ENCODE data around the gene LIPC. TPM values are rescaled to one million over a fixed set of nuclear protein-coding genes. Genes with fewer than 3 reads are reported as not detected.

The LIPC gene
- total and polyA plus RNA-seq, 9 of the 15 experiments (the other 6 are each of a cell fraction or from before 2014, with no cell fraction given) = 0.07 to 0.41 (median 0.11) TPM; not detected in 2

DNA sequence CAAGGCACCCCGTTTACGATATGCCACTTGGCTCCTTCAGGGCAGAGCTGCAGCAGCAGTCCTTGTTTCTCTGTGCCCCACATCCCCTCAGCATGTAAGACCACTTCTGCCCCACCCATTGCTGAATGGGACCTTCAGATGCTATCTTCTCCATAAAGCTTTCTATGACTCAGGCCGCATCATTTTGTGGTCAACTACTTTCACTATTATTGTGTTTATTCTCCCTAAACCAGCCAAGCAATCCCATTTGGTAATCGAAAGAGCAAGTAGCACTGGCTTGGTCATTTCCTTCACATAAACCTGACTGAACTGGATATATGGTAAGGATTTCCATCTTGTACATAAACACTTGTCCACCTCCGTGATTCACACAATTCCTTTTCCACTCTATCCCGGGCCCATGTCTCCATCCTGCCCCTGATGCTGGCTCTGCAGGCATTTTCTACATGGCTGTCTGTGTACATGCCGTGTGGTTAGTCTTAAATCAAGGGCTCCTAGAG, 25.7 kb downstream of the LIPC start (continued):
- TF ChIP-seq SAFB (IDR thresholded peaks at IDR 0.05; ENCODE audit: borderline replicate concordance, low read depth, low read length) (no peak), BRCA1 (IDR thresholded peaks at IDR 0.05) (no peak), BRCA1 (CRISPR knock-in tag; IDR thresholded peaks at IDR 0.05) (no peak), CHD4 (IDR thresholded peaks at IDR 0.05; ENCODE audit: insufficient read depth, insufficient replicate concordance, low read depth, low read length, poor library complexity, severe bottlenecking) (no peak), CBFA2T2 (conservative IDR thresholded peaks at IDR 0.05) (no peak; the same call in 1 of the 2 replicates), SP1 (CRISPR knock-in tag; IDR thresholded peaks at IDR 0.05) (no peak), SMARCC2 (IDR thresholded peaks at IDR 0.05; ENCODE audit: low read depth) (peak; percentile 32; the same call in 1 of the 2 replicates), HNRNPK (IDR thresholded peaks at IDR 0.05; ENCODE audit: low read depth, low read length, poor library complexity, severe bottlenecking) (no peak), ZNF766 (CRISPR knock-in tag; conservative IDR thresholded peaks at IDR 0.05) (no peak), SOX6 (IDR thresholded peaks at IDR 0.05) (0 out of 2 replicates have a peak, but pooled peaks have one; percentile 14), CGGBP1 (CRISPR knock-in tag; IDR thresholded peaks at IDR 0.05) (no peak), SRSF3 (IDR thresholded peaks at IDR 0.05; ENCODE audit: insufficient read depth, low read length) (no peak), HNRNPH1 (optimal IDR thresholded peaks at IDR 0.05; ENCODE audit: low read depth, low read length) (no peak)
- TF ChIP-seq, protein P1, sequence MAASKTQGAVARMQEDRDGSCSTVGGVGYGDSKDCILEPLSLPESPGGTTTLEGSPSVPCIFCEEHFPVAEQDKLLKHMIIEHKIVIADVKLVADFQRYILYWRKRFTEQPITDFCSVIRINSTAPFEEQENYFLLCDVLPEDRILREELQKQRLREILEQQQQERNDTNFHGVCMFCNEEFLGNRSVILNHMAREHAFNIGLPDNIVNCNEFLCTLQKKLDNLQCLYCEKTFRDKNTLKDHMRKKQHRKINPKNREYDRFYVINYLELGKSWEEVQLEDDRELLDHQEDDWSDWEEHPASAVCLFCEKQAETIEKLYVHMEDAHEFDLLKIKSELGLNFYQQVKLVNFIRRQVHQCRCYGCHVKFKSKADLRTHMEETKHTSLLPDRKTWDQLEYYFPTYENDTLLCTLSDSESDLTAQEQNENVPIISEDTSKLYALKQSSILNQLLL (CRISPR knock-in tag; IDR thresholded peaks at IDR 0.05; ENCODE audit: borderline replicate concordance) = no peak
- TF ChIP-seq, protein P2, sequence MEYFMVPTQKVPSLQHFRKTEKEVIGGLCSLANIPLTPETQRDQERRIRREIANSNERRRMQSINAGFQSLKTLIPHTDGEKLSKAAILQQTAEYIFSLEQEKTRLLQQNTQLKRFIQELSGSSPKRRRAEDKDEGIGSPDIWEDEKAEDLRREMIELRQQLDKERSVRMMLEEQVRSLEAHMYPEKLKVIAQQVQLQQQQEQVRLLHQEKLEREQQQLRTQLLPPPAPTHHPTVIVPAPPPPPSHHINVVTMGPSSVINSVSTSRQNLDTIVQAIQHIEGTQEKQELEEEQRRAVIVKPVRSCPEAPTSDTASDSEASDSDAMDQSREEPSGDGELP (CRISPR knock-in tag; IDR thresholded peaks at IDR 0.05; ENCODE audit: borderline replicate concordance) = no peak
- TF ChIP-seq, protein P3, sequence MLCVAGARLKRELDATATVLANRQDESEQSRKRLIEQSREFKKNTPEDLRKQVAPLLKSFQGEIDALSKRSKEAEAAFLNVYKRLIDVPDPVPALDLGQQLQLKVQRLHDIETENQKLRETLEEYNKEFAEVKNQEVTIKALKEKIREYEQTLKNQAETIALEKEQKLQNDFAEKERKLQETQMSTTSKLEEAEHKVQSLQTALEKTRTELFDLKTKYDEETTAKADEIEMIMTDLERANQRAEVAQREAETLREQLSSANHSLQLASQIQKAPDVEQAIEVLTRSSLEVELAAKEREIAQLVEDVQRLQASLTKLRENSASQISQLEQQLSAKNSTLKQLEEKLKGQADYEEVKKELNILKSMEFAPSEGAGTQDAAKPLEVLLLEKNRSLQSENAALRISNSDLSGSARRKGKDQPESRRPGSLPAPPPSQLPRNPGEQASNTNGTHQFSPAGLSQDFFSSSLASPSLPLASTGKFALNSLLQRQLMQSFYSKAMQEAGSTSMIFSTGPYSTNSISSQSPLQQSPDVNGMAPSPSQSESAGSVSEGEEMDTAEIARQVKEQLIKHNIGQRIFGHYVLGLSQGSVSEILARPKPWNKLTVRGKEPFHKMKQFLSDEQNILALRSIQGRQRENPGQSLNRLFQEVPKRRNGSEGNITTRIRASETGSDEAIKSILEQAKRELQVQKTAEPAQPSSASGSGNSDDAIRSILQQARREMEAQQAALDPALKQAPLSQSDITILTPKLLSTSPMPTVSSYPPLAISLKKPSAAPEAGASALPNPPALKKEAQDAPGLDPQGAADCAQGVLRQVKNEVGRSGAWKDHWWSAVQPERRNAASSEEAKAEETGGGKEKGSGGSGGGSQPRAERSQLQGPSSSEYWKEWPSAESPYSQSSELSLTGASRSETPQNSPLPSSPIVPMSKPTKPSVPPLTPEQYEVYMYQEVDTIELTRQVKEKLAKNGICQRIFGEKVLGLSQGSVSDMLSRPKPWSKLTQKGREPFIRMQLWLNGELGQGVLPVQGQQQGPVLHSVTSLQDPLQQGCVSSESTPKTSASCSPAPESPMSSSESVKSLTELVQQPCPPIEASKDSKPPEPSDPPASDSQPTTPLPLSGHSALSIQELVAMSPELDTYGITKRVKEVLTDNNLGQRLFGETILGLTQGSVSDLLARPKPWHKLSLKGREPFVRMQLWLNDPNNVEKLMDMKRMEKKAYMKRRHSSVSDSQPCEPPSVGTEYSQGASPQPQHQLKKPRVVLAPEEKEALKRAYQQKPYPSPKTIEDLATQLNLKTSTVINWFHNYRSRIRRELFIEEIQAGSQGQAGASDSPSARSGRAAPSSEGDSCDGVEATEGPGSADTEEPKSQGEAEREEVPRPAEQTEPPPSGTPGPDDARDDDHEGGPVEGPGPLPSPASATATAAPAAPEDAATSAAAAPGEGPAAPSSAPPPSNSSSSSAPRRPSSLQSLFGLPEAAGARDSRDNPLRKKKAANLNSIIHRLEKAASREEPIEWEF (CRISPR knock-in tag; IDR thresholded peaks at IDR 0.05) = no peak
- TF ChIP-seq, protein P4, sequence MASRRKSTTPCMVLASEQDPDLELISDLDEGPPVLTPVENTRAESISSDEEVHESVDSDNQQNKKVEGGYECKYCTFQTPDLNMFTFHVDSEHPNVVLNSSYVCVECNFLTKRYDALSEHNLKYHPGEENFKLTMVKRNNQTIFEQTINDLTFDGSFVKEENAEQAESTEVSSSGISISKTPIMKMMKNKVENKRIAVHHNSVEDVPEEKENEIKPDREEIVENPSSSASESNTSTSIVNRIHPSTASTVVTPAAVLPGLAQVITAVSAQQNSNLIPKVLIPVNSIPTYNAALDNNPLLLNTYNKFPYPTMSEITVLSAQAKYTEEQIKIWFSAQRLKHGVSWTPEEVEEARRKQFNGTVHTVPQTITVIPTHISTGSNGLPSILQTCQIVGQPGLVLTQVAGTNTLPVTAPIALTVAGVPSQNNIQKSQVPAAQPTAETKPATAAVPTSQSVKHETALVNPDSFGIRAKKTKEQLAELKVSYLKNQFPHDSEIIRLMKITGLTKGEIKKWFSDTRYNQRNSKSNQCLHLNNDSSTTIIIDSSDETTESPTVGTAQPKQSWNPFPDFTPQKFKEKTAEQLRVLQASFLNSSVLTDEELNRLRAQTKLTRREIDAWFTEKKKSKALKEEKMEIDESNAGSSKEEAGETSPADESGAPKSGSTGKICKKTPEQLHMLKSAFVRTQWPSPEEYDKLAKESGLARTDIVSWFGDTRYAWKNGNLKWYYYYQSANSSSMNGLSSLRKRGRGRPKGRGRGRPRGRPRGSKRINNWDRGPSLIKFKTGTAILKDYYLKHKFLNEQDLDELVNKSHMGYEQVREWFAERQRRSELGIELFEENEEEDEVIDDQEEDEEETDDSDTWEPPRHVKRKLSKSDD (conservative IDR thresholded peaks at IDR 0.05; ENCODE audit: low read length) = no peak
